NCI-H2196 (cell line): ENCODE measurements around the gene NFKB2.

Experiments
- DNase-seq: peaks from one replicate; lab custom pipeline; 2025; ENCODE audit not compliant: unreplicated experiment; lab: John Stamatoyannopoulos, UW

Gene NFKB2

GRCh38 chr10:102394079-102394800, 1.3 kb upstream of the NFKB2 start:
- DNase-seq, result peak; percentile 65

- peak; percentile 33 for DNase-seq
Measured at GRCh38 chr10:102394801-102395399, 605 bp upstream of the NFKB2 start.

GRCh38 chr10:102396317-102396650, 779 bp downstream of the NFKB2 start:
- DNase-seq, result no peak

- DNase-seq, result no peak
Measured at GRCh38 chr10:102396730-102397151, 1.2 kb downstream of the NFKB2 start.

- no peak for DNase-seq
Measured at GRCh38 chr10:102397222-102398171, 2.0 kb downstream of the NFKB2 start.

GRCh38 chr10:102398172-102399020, 2.9 kb downstream of the NFKB2 start:
- DNase-seq, result no peak

GRCh38 chr10:102399217-102400021, 3.9 kb downstream of the NFKB2 start:
- DNase-seq, result peak; percentile 76

- DNase-seq, result no peak
Measured at GRCh38 chr10:102400076-102400475, 4.6 kb downstream of the NFKB2 start.

GRCh38 chr10:102400598-102401341, 5.3 kb downstream of the NFKB2 start:
- DNase-seq, result no peak

GRCh38 chr10:102401342-102401654, 5.8 kb downstream of the NFKB2 start:
- no peak for DNase-seq

GRCh38 chr10:102401735-102402511, 6.4 kb downstream of the NFKB2 start:
- DNase-seq, result no peak

- DNase-seq, result no peak
Measured at GRCh38 chr10:102402512-102402896, 7.0 kb downstream of the NFKB2 start.

- no peak for DNase-seq
Measured at GRCh38 chr10:102403115-102403514, 7.6 kb downstream of the NFKB2 start.

- DNase-seq, result no peak
Measured at GRCh38 chr10:102404361-102405107, 9.0 kb downstream of the NFKB2 start.

- no peak for DNase-seq
Measured at GRCh38 chr10:102405108-102405571, 9.6 kb downstream of the NFKB2 start.

GRCh38 chr10:102405632-102406031, 10.1 kb downstream of the NFKB2 start:
- DNase-seq, result no peak

- DNase-seq, result no peak
Measured at GRCh38 chr10:102406815-102407214, 11.3 kb downstream of the NFKB2 start.
